Endothelial cell of umbilical vein (primary cell): ENCODE results near the gene PCARE.
"Not testable (repeated sequence)": the region's sequence is repeated elsewhere in the genome, so short reads cannot be mapped to it uniquely, and the experiment has no call there.

ENCODE experiments used
- EZH2 ChIP-seq: IDR thresholded peaks from 2 replicates; pipeline ENCODE4 v1.6.1; 2012; ENCODE audit warnings: borderline replicate concordance, low read depth, mild to moderate bottlenecking, moderate library complexity, low read length, inconsistent platforms; ENCODE audit not compliant: severe bottlenecking
- POLR2A ChIP-seq: IDR thresholded peaks from 2 replicates; pipeline ENCODE4 v1.6.1; 2012; ENCODE audit warnings: low read depth, mild to moderate bottlenecking, control low read depth, low read length
- TF ChIP-seq, protein P1 (sequence below), 2 donors: IDR thresholded peaks; 1 replicate in 1 of 2; 2 replicates in 1 of 2; pipeline ENCODE4 v1.5.1; 2011; ENCODE audit warnings: low read length in 2 of 2, mild to moderate bottlenecking in 2 of 2, moderate library complexity in 2 of 2, control low read depth in 1 of 2, inconsistent platforms in 1 of 2, low read depth in 1 of 2; ENCODE audit not compliant: insufficient read depth in 1 of 2; ENCODE audit errors: extremely low read depth in 1 of 2

DNA sequence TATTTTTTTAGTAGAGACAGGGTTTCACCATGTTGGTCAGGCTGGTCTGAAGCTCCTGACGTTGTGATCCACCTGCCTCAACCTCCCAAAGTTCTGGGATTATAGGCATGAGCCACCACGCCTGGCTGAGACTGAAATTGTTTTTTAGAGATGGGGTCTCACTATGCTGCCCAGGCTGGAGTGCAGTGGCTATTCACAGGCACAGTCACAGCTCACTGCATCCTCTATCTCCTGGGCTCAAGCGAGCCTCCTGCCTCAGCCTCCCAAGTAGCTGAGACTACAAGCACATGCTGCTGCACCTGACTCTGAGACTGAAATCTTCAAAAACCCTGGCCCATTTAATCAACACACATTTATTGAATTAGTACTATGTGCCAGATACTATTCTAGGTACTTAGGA, 33.2 kb upstream of the PCARE start:
- not testable (repeated sequence) for TF ChIP-seq EZH2, POLR2A
- TF ChIP-seq, protein P1, sequence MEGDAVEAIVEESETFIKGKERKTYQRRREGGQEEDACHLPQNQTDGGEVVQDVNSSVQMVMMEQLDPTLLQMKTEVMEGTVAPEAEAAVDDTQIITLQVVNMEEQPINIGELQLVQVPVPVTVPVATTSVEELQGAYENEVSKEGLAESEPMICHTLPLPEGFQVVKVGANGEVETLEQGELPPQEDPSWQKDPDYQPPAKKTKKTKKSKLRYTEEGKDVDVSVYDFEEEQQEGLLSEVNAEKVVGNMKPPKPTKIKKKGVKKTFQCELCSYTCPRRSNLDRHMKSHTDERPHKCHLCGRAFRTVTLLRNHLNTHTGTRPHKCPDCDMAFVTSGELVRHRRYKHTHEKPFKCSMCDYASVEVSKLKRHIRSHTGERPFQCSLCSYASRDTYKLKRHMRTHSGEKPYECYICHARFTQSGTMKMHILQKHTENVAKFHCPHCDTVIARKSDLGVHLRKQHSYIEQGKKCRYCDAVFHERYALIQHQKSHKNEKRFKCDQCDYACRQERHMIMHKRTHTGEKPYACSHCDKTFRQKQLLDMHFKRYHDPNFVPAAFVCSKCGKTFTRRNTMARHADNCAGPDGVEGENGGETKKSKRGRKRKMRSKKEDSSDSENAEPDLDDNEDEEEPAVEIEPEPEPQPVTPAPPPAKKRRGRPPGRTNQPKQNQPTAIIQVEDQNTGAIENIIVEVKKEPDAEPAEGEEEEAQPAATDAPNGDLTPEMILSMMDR (IDR thresholded peaks at IDR 0.05; ENCODE audit: extremely low read depth in 1 of 2, insufficient read depth in 1 of 2, low read depth in 1 of 2, low read length in 2 of 2), result not testable (repeated sequence)
